Mesenchymal stem cell (in vitro differentiated cells and primary cell): Measurements from ENCODE around the gene CCDC201.

Experiments used
- DNase-seq: peaks from one replicate; pipeline ENCODE4 v3.0.0-alpha.2; 2013
- H2AFZ ChIP-seq: one replicate; pipeline ENCODE4 v1.6.1; 2013; ENCODE audit warnings: low read depth, mild to moderate bottlenecking, control low read depth, inconsistent platforms, low read length, moderate library complexity
- H2AK5ac ChIP-seq: 2 replicates; pipeline ENCODE4 v1.6.1; 2013; ENCODE audit warnings: low read length, moderate library complexity, mild to moderate bottlenecking, inconsistent platforms; ENCODE audit not compliant: severe bottlenecking
- H2BK120ac ChIP-seq: one replicate; pipeline ENCODE4 v1.6.1; 2013; ENCODE audit warnings: low read depth, mild to moderate bottlenecking, inconsistent platforms, low read length, moderate library complexity
- H2BK12ac ChIP-seq, 2 experiments: one replicate each; pipeline ENCODE4 v1.6.1; 2013; ENCODE audit warnings: inconsistent platforms in 2 of 2, low read length in 2 of 2, mild to moderate bottlenecking in 2 of 2, moderate library complexity in 2 of 2, control low read depth in 1 of 2
- H2BK15ac ChIP-seq: one replicate; pipeline ENCODE4 v1.6.1; 2013; ENCODE audit warnings: mild to moderate bottlenecking, low read depth, inconsistent platforms; ENCODE audit not compliant: poor library complexity, severe bottlenecking
- H2BK5ac ChIP-seq: 2 replicates; pipeline ENCODE4 v1.6.1; 2013; ENCODE audit warnings: low read depth, mild to moderate bottlenecking, low read length, control low read depth, inconsistent platforms; ENCODE audit not compliant: poor library complexity, severe bottlenecking
- H3K14ac ChIP-seq, 2 experiments: one replicate each; pipeline ENCODE4 v1.6.1; 2013; ENCODE audit warnings: inconsistent platforms in 2 of 2, low read length in 2 of 2, control low read depth in 1 of 2, mild to moderate bottlenecking in 1 of 2, moderate library complexity in 1 of 2
- H3K18ac ChIP-seq, 2 experiments: one replicate each; pipeline ENCODE4 v1.6.1; 2013; ENCODE audit warnings: inconsistent platforms in 2 of 2, low read length in 2 of 2, control low read depth in 1 of 2, low read depth in 1 of 2, mild to moderate bottlenecking in 1 of 2
- H3K23ac ChIP-seq, 2 experiments: one replicate each; pipeline ENCODE4 v1.6.1; 2013; ENCODE audit warnings: inconsistent platforms in 2 of 2, low read length in 2 of 2, mild to moderate bottlenecking in 2 of 2, moderate library complexity in 2 of 2, control low read depth in 1 of 2
- H3K27ac ChIP-seq: 2 replicates; pipeline ENCODE4 v1.5.1; 2013; ENCODE audit warnings: mild to moderate bottlenecking, moderate library complexity, low read length, control low read depth, inconsistent platforms; ENCODE audit not compliant: poor library complexity, severe bottlenecking
- H3K27me3 ChIP-seq, 2 experiments: 2 replicates each; pipeline versions ENCODE4 v1.6.1 to v1.7.0; 2013; ENCODE audit warnings: low read length in 2 of 2, mild to moderate bottlenecking in 2 of 2, moderate library complexity in 2 of 2, control low read depth in 1 of 2, inconsistent platforms in 1 of 2; ENCODE audit not compliant: control insufficient read depth in 1 of 2, insufficient read depth in 1 of 2
- H3K36me3 ChIP-seq, 2 experiments: 2 replicates each; pipeline versions ENCODE4 v1.6.1 to v1.7.0; 2013; ENCODE audit warnings: low read length in 2 of 2, control low read depth in 1 of 2, inconsistent platforms in 1 of 2, low read depth in 1 of 2, mild to moderate bottlenecking in 1 of 2; ENCODE audit not compliant: insufficient read depth in 2 of 2, control insufficient read depth in 1 of 2
- H3K4ac ChIP-seq, 2 experiments: one replicate each; pipeline ENCODE4 v1.6.1; 2013; ENCODE audit warnings: inconsistent platforms in 2 of 2, low read length in 2 of 2, mild to moderate bottlenecking in 2 of 2, moderate library complexity in 2 of 2, control low read depth in 1 of 2, low read depth in 1 of 2
- H3K4me1 ChIP-seq: 2 replicates; pipeline ENCODE4 v1.6.1; 2013; ENCODE audit warnings: low read depth, low read length, control low read depth; ENCODE audit not compliant: control insufficient read depth, insufficient read depth
- H3K4me2 ChIP-seq: 2 replicates; pipeline ENCODE4 v1.6.1; 2013; ENCODE audit warnings: low read length, mild to moderate bottlenecking, inconsistent platforms; ENCODE audit not compliant: poor library complexity, severe bottlenecking
- H3K4me3 ChIP-seq, 2 experiments: 2 replicates each; pipeline versions ENCODE4 v1.5.1 to v1.7.0; 2013; ENCODE audit warnings: low read length in 2 of 2, mild to moderate bottlenecking in 2 of 2, control low read depth in 1 of 2, low read depth in 1 of 2; ENCODE audit not compliant: insufficient read depth in 1 of 2
- H3K79me1 ChIP-seq: replicated peaks from 2 replicates; pipeline ENCODE4 v1.6.1; 2013; ENCODE audit warnings: mild to moderate bottlenecking, control low read depth, low read length, inconsistent platforms; ENCODE audit not compliant: poor library complexity, severe bottlenecking
- H3K9ac ChIP-seq: 2 replicates; pipeline ENCODE4 v1.7.0; 2013; ENCODE audit warnings: mild to moderate bottlenecking, low read length, moderate library complexity
- H3K9me3 ChIP-seq: 2 replicates; pipeline ENCODE4 v1.7.0; 2013; ENCODE audit warnings: mild to moderate bottlenecking, low read length; ENCODE audit not compliant: control insufficient read depth
- H4K8ac ChIP-seq: one replicate; pipeline ENCODE4 v1.6.1; 2013; ENCODE audit warnings: inconsistent platforms, mild to moderate bottlenecking, low read length, moderate library complexity
- H4K91ac ChIP-seq: one replicate; pipeline ENCODE4 v1.6.1; 2013; ENCODE audit warnings: mild to moderate bottlenecking, low read length, inconsistent platforms
- WGBS: methylation state at CpG from one replicate; pipeline ENCODE4 v1.1.7; 2013; ENCODE audit warnings: mixed read lengths; 5-methylcytosine and 5-hydroxymethylcytosine counted together

Gene CCDC201

GRCh38 chr7:45889367-45890067 lies 16.6 kb upstream of the CCDC201 start:
- no peak overlapping the region for H2BK15ac ChIP-seq
- H3K23ac ChIP-seq: no peak overlapping the region
- no peak overlapping the region for H2BK12ac ChIP-seq
- DNase-seq: peak; percentile 9
- H3K4me1 ChIP-seq: peaks cover 26% of the 10 kb centered on the region
- no peaks in the 10 kb centered on the region for H3K9me3 ChIP-seq
- H2BK120ac ChIP-seq: no peak overlapping the region
- no peaks in the 10 kb centered on the region for H3K79me1 ChIP-seq
- H3K4me2 ChIP-seq: peak overlapping the region; percentile 41
- H4K8ac ChIP-seq: peak overlapping the region; percentile 47
- no peak overlapping the region for H2AK5ac ChIP-seq
- WGBS: 57% methylated on average over 7 of the region's 8 CpGs
- H3K18ac ChIP-seq: peak overlapping the region in 1 of 2 experiments; percentile 55
- H2BK5ac ChIP-seq: no peak overlapping the region
- H3K14ac ChIP-seq: peak overlapping the region in 1 of 2 experiments; percentile 11
- peaks cover 0 to 60% of the 10 kb centered on the region in 2 experiments for H3K27me3 ChIP-seq
- no peak overlapping the region for H3K9ac ChIP-seq
- no peak overlapping the region for H2AFZ ChIP-seq
- no peak overlapping the region for H3K4me3 ChIP-seq
- no peaks in the 10 kb centered on the region for H3K36me3 ChIP-seq
- no peak overlapping the region for H3K4ac ChIP-seq
- H4K91ac ChIP-seq: no peak overlapping the region
- no peak overlapping the region for H3K27ac ChIP-seq

GRCh38 chr7:45888993-45889366 lies 16.1 kb upstream of the CCDC201 start:
- Histone ChIP-seq H2AK5ac (no peak overlapping the region), H3K9me3 (no peaks in the 10 kb centered on the region), H2BK120ac (no peak overlapping the region), H2BK12ac (no peak overlapping the region), H3K18ac (peak overlapping the region in 1 of 2 experiments; percentile 55), H2BK15ac (no peak overlapping the region), H3K14ac (peak overlapping the region in 1 of 2 experiments; percentile 11), H3K4ac (no peak overlapping the region), H3K79me1 (no peaks in the 10 kb centered on the region), H4K8ac (peak overlapping the region; percentile 47), H4K91ac (no peak overlapping the region), H3K27ac (no peak overlapping the region), H3K36me3 (no peaks in the 10 kb centered on the region), H3K4me3 (peak overlapping the region in 1 of 2 experiments; percentile 58), H3K4me2 (peak overlapping the region; percentile 91), H2BK5ac (no peak overlapping the region), H3K9ac (no peak overlapping the region), H3K23ac (no peak overlapping the region), H3K4me1 (peaks cover 28% of the 10 kb centered on the region), H2AFZ (no peak overlapping the region), H3K27me3 (peaks cover 0 to 55% of the 10 kb centered on the region in 2 experiments)
- WGBS: 18% methylated on average over 10 of the region's 14 CpGs
- DNase-seq: peak; percentile 9

DNA sequence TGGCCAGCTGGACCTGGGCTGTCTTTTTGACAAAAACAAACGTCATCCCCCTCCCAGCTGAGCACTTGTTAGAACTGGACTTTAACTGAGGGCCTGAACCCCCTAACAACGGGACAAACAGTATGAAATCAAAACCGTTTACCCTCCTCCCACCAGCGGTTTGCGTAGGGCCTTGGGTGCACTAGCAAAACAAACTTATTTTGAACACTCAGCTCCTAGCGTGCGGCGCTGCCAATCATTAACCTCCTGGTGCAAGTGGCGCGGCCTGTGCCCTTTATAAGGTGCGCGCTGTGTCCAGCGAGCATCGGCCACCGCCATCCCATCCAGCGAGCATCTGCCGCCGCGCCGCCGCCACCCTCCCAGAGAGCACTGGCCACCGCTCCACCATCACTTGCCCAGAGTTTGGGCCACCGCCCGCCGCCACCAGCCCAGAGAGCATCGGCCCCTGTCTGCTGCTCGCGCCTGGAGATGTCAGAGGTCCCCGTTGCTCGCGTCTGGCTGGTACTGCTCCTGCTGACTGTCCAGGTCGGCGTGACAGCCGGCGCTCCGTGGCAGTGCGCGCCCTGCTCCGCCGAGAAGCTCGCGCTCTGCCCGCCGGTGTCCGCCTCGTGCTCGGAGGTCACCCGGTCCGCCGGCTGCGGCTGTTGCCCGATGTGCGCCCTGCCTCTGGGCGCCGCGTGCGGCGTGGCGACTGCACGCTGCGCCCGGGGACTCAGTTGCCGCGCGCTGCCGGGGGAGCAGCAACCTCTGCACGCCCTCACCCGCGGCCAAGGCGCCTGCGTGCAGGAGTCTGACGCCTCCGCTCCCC lies 15.5 kb upstream of the CCDC201 start, which contains the start of gene IGFBP1:
TSS of gene IGFBP1 (plus strand) at position 304 of the 808 bp plus-strand sequence. CDS start at position 469, 165 bp downstream.
- no peak within 1 kb of the TSS for H3K4ac ChIP-seq
- peak within 1 kb of the TSS in 1 of 2 experiments; percentile 23 for H3K23ac ChIP-seq
- WGBS: 14% methylated on average over 44 of the region's 73 CpGs
- peak within 1 kb of the TSS; percentile 58 to 66 for H3K4me3 ChIP-seq
- peak within 1 kb of the TSS; percentile 44 for H2AFZ ChIP-seq
- no peak within 1 kb of the TSS for H3K27ac ChIP-seq
- no peaks in the 10 kb centered on the region for H3K79me1 ChIP-seq
- peak; percentile 44 for DNase-seq
- no peaks in the 10 kb centered on the region for H3K9me3 ChIP-seq
- no peak within 1 kb of the TSS for H3K9ac ChIP-seq
- H2BK120ac ChIP-seq: no peak within 1 kb of the TSS
- H2BK15ac ChIP-seq: no peak within 1 kb of the TSS
- peak within 1 kb of the TSS; percentile 91 for H3K4me2 ChIP-seq
- no peaks in the 10 kb centered on the region for H3K36me3 ChIP-seq
- no peak within 1 kb of the TSS for H2BK5ac ChIP-seq
- H3K4me1 ChIP-seq: peaks cover 27% of the 10 kb centered on the region
- peak within 1 kb of the TSS; percentile 16 to 55 for H3K18ac ChIP-seq
- H3K27me3 ChIP-seq: peaks cover 0 to 49% of the 10 kb centered on the region in 2 experiments
- peak within 1 kb of the TSS in 1 of 2 experiments; percentile 12 for H2BK12ac ChIP-seq
- H3K14ac ChIP-seq: peak within 1 kb of the TSS in 1 of 2 experiments; percentile 11
- peak within 1 kb of the TSS; percentile 11 for H2AK5ac ChIP-seq
- peak within 1 kb of the TSS; percentile 73 for H4K8ac ChIP-seq
- H4K91ac ChIP-seq: no peak within 1 kb of the TSS
